ENCODE measurements around the gene HOXA3.

GRCh38 chr7:27144781-27145164, 7.6 kb downstream of the HOXA3 start:
- TF ChIP-seq CTCF (IDR thresholded peaks at IDR 0.05) (no peak), POLR2A (IDR thresholded peaks at IDR 0.05) (no peak)

All from esophagus squamous epithelium (tissue), 4 donors.